SK-N-SH (cell line): ENCODE measurements around the gene PODN. TPM values are rescaled to one million over a fixed set of nuclear protein-coding genes. Genes with fewer than 3 reads are reported as not detected.
A peak's percentile ranks its signal among the peaks of the same experiment; 100 is the strongest.

Source experiments
- CTCF ChIA-PET: fragments of 300-600, 350-600 bp; formaldehyde crosslinking; extraction: SDS; loops from one replicate; lab custom pipeline; 2021; lab: Yijun Ruan, JAX
- POLR2A ChIA-PET: fragments of 350-600 bp; sonication (Branson Sonifier 250); formaldehyde crosslinking; extraction: SDS; loops from one replicate; lab custom pipeline; 2020; ENCODE audit warnings: antibody characterized with exemption, inconsistent platforms; lab: Yijun Ruan, JAX
- DNase-seq: peaks from one replicate; pipeline ENCODE4 v3.0.0; 2012
- H2AFZ ChIP-seq: fragments of 200-600 bp; sonication (generic); 2 replicates; pipeline ENCODE4 v1.8.1; 2016; ENCODE audit warnings: antibody characterized with exemption, mild to moderate bottlenecking, low read depth
- H3F3A ChIP-seq: fragments of 200-600 bp; sonication (generic); replicated peaks from 2 replicates; pipeline ENCODE3; 2016; ENCODE audit warnings: antibody characterized with exemption, mild to moderate bottlenecking; ENCODE audit not compliant: insufficient read depth
- H3K27ac ChIP-seq, 2 experiments: fragments of 200-500 bp in 1 of 2; fragments of 200-600 bp in 1 of 2; sonication (Bioruptor generic) in 1 of 2; sonication (generic), shearing (Covaris generic) in 1 of 2; 2 replicates each; pipeline versions ENCODE4 v1.5.1 to v1.6.1; 2014 to 2016; ENCODE audit warnings: low read depth in 2 of 2, inconsistent platforms in 1 of 2, low read length in 1 of 2, mild to moderate bottlenecking in 1 of 2, mixed read lengths in 1 of 2
- H3K27me3 ChIP-seq: fragments of 200-600 bp; sonication (generic), shearing (Covaris generic); 2 replicates; pipeline ENCODE4 v1.6.1; 2016; ENCODE audit warnings: mixed run types; ENCODE audit not compliant: insufficient read depth
- H3K36me3 ChIP-seq, 2 experiments: fragments of 200-500 bp in 1 of 2; fragments of 200-600 bp in 1 of 2; sonication (Bioruptor generic) in 1 of 2; sonication (generic) in 1 of 2; replicated peaks in 1 of 2; 2 replicates each; pipeline versions ENCODE3 to v1.5.1; 2014 to 2016; ENCODE audit warnings: low read length in 1 of 2, mild to moderate bottlenecking in 1 of 2; ENCODE audit not compliant: insufficient read depth in 2 of 2, control insufficient read depth in 1 of 2
- H3K4me1 ChIP-seq, 2 experiments: fragments of 200-500 bp in 1 of 2; fragments of 200-600 bp in 1 of 2; sonication (Bioruptor generic) in 1 of 2; sonication (generic), shearing (Covaris generic) in 1 of 2; 2 replicates each; pipeline versions ENCODE4 v1.5.1 to v1.6.1; 2014 to 2016; ENCODE audit warnings: low read depth in 1 of 2, low read length in 1 of 2, mixed run types in 1 of 2; ENCODE audit not compliant: insufficient read depth in 2 of 2, control insufficient read depth in 1 of 2
- H3K4me2 ChIP-seq: fragments of 200-600 bp; sonication (generic), shearing (Covaris generic); 2 replicates; pipeline ENCODE4 v1.6.1; 2017; ENCODE audit warnings: mixed run types
- H3K4me3 ChIP-seq, 2 experiments: fragments of 200-500 bp in 1 of 2; fragments of 200-600 bp in 1 of 2; sonication (Bioruptor generic) in 1 of 2; sonication (generic), shearing (Covaris generic) in 1 of 2; 2 replicates each; pipeline versions ENCODE4 v1.5.1 to v1.8.1; 2014 to 2016; ENCODE audit warnings: low read depth in 2 of 2, inconsistent platforms in 1 of 2, low read length in 1 of 2, mild to moderate bottlenecking in 1 of 2, mixed read lengths in 1 of 2, moderate library complexity in 1 of 2
- H3K79me2 ChIP-seq: fragments of 200-600 bp; sonication (generic); 2 replicates; pipeline ENCODE4 v1.8.1; 2017; ENCODE audit warnings: mild to moderate bottlenecking; ENCODE audit not compliant: insufficient read depth
- H3K9ac ChIP-seq: fragments of 200-600 bp; sonication (generic); 2 replicates; pipeline ENCODE4 v1.6.1; 2017; ENCODE audit warnings: mixed run types
- H3K9me2 ChIP-seq: fragments of 200-600 bp; sonication (generic); 2 replicates; pipeline ENCODE4 v1.6.1; 2017; ENCODE audit warnings: mixed run types
- H3K9me3 ChIP-seq: fragments of 200-600 bp; sonication (generic); 2 replicates; pipeline ENCODE4 v1.6.1; 2017; ENCODE audit warnings: mixed run types, mild to moderate bottlenecking, moderate library complexity
- H4K20me1 ChIP-seq: fragments of 200-600 bp; sonication (generic); 2 replicates; pipeline ENCODE4 v1.6.1; 2017; ENCODE audit warnings: mild to moderate bottlenecking, mixed run types; ENCODE audit not compliant: insufficient read depth
- CHD2 ChIP-seq: fragments of 150-350 bp; IDR thresholded peaks from 2 replicates; pipeline ENCODE4 v1.6.1; 2018; ENCODE audit warnings: low read length; ENCODE audit not compliant: partially characterized antibody
- EP300 ChIP-seq, 2 experiments: IDR thresholded peaks; 2 replicates each; pipeline versions ENCODE4 v1.4.0 to v1.6.1; 2012; ENCODE audit warnings: borderline replicate concordance in 1 of 2, low read depth in 1 of 2, low read length in 1 of 2
- FOSL2 ChIP-seq: IDR thresholded peaks from 2 replicates; pipeline ENCODE4 v1.4.0; 2012; ENCODE audit warnings: low read depth, mild to moderate bottlenecking, moderate library complexity, borderline replicate concordance
- FOXJ3 ChIP-seq: sonication (generic); formaldehyde crosslinking; IDR thresholded peaks from 2 replicates; pipeline ENCODE4 v1.5.1; 2020; ENCODE audit warnings: mild to moderate bottlenecking, missing genetic modification reagents
- FOXM1 ChIP-seq: IDR thresholded peaks from 2 replicates; pipeline ENCODE4 v1.4.0; 2012; ENCODE audit warnings: low read depth, mild to moderate bottlenecking
- IRF3 ChIP-seq: fragments of 150-350 bp; IDR thresholded peaks from 2 replicates; pipeline ENCODE4 v1.6.1; 2016; ENCODE audit warnings: mild to moderate bottlenecking, low read depth, low read length
- MAX ChIP-seq: IDR thresholded peaks from 2 replicates; pipeline ENCODE4 v1.4.0; 2012; ENCODE audit warnings: low read depth
- MEF2A ChIP-seq: IDR thresholded peaks from 2 replicates; pipeline ENCODE4 v1.4.0; 2012; ENCODE audit warnings: low read depth, borderline replicate concordance
- PBX3 ChIP-seq: IDR thresholded peaks from 2 replicates; pipeline ENCODE4; 2012
- POLR2AphosphoS5 ChIP-seq: IDR thresholded peaks from 2 replicates; pipeline ENCODE4 v1.6.1; 2012; ENCODE audit warnings: low read depth, low read length
- REST ChIP-seq: IDR thresholded peaks from 2 replicates; pipeline ENCODE4 v1.6.1; 2012; ENCODE audit warnings: mild to moderate bottlenecking, low read depth, low read length, moderate library complexity
- RFX5 ChIP-seq: IDR thresholded peaks from 2 replicates; pipeline ENCODE4 v1.6.1; 2012; ENCODE audit warnings: mild to moderate bottlenecking, improper control_type of control experiment, low read length
- RXRA ChIP-seq: IDR thresholded peaks from 2 replicates; pipeline ENCODE4 v1.4.0; 2012; ENCODE audit warnings: low read depth, mild to moderate bottlenecking, borderline replicate concordance
- SIN3A ChIP-seq: IDR thresholded peaks from 2 replicates; pipeline ENCODE4 v1.6.1; 2012; ENCODE audit warnings: low read depth, mild to moderate bottlenecking, low read length, moderate library complexity, borderline replicate concordance
- TAF1 ChIP-seq: IDR thresholded peaks from 2 replicates; pipeline ENCODE4 v1.6.1; 2012; ENCODE audit warnings: low read depth, mild to moderate bottlenecking, low read length, moderate library complexity, borderline replicate concordance
- TCF12 ChIP-seq: IDR thresholded peaks from 2 replicates; pipeline ENCODE4 v1.4.0; 2012
- USF2 ChIP-seq: fragments of 150-350 bp; IDR thresholded peaks from 2 replicates; pipeline ENCODE4 v1.6.1; 2017; ENCODE audit warnings: antibody characterized with exemption, low read length, low read depth, borderline replicate concordance
- YY1 ChIP-seq: IDR thresholded peaks from 2 replicates; pipeline ENCODE4 v1.4.0; 2012; ENCODE audit warnings: low read depth, mild to moderate bottlenecking
- WGBS: methylation state at CpG from one replicate; pipeline ENCODE4 v1.1.6; 2017; ENCODE audit warnings: low lambda C conversion rate; 5-methylcytosine and 5-hydroxymethylcytosine counted together
- polyA plus RNA-seq, 3 experiments: library from polyadenylated mRNA; depleted of rRNA; stranded (reverse); fragments of >200 nt; gene quantifications; 2 replicates each; pipeline ENCODE4 v1.2.3, GENCODE V29; 2012

Gene PODN
- polyA plus RNA-seq, 1 of the 3 experiments (the other 2 are of a cell fraction), result 2.0 TPM

- ChIA-PET POLR2A (no interaction called here), CTCF (no interaction called here)
- DNase-seq, result no peak
- Histone ChIP-seq H3K79me2 (peaks cover 54% of the 10 kb centered on the region), H3K36me3 (peaks cover 0 to 13% of the 10 kb centered on the region in 2 experiments), H3F3A (no peaks in the 10 kb centered on the region), H3K4me3 (no peak overlapping the region), H2AFZ (no peak overlapping the region), H3K9me3 (no peaks in the 10 kb centered on the region), H3K9ac (no peak overlapping the region), H3K27me3 (no peaks in the 10 kb centered on the region), H3K4me1 (peaks cover 0 to 2% of the 10 kb centered on the region in 2 experiments; a peak in 2 of 4 replicates), H3K27ac (no peak overlapping the region), H4K20me1 (no peaks in the 10 kb centered on the region), H3K4me2 (peak overlapping the region; percentile 23; the same call in 1 of the 2 replicates), H3K9me2 (no peaks in the 10 kb centered on the region)
- WGBS, result 72% methylated on average over 2 of the region's 2 CpGs
- TF ChIP-seq FOSL2, result no peak
- TF ChIP-seq EP300 (IDR thresholded peaks at IDR 0.05; ENCODE audit: borderline replicate concordance in 1 of 2, low read depth in 1 of 2, low read length in 1 of 2), result no peak
- no peak for TF ChIP-seq MAX
- TF ChIP-seq SIN3A, result no peak
- TF ChIP-seq TAF1, result no peak
- no peak for TF ChIP-seq POLR2AphosphoS5
- no peak for TF ChIP-seq IRF3
- TF ChIP-seq TCF12, result no peak
- no peak for TF ChIP-seq RFX5
Measured at GRCh38 chr1:53025034-53025768, 36.8 kb upstream of the PODN start.

- ChIA-PET CTCF (no interaction called here), POLR2A (no interaction called here)
- H4K20me1 ChIP-seq, result no peaks in the 10 kb centered on the region
- H3K4me2 ChIP-seq, result no peak overlapping the region
- H3K4me3 ChIP-seq, result no peak overlapping the region
- 95% methylated on average over 2 of the region's 2 CpGs for WGBS
- H3K9me2 ChIP-seq, result no peaks in the 10 kb centered on the region
- peaks cover 48% of the 10 kb centered on the region for H3K79me2 ChIP-seq
- no peaks in the 10 kb centered on the region for H3K27me3 ChIP-seq
- DNase-seq, result no peak
- H3K27ac ChIP-seq, result no peak overlapping the region
- H3K9me3 ChIP-seq, result no peaks in the 10 kb centered on the region
- H3F3A ChIP-seq, result no peaks in the 10 kb centered on the region
- H3K9ac ChIP-seq, result no peak overlapping the region
- peaks cover 0 to 2% of the 10 kb centered on the region in 2 experiments; a peak in 2 of 4 replicates for H3K4me1 ChIP-seq
- H3K36me3 ChIP-seq, result peaks cover 0 to 14% of the 10 kb centered on the region in 2 experiments
- H2AFZ ChIP-seq, result no peak overlapping the region
- no peak for TF ChIP-seq YY1
- TF ChIP-seq USF2, result no peak
- no peak for TF ChIP-seq MEF2A
- no peak for TF ChIP-seq CHD2
- no peak for TF ChIP-seq REST
- no peak for TF ChIP-seq IRF3
- TF ChIP-seq FOXM1, result no peak
- TF ChIP-seq SIN3A, result no peak
- TF ChIP-seq PBX3, result no peak
- no peak for TF ChIP-seq RXRA
- TF ChIP-seq FOSL2, result no peak
- no peak for TF ChIP-seq FOXJ3 (CRISPR knock-in tag)
Measured at GRCh38 chr1:53025769-53026112, 36.3 kb upstream of the PODN start.
